ENCODE measurements around the gene SHC1. TPM values are rescaled to one million over a fixed set of nuclear protein-coding genes. Genes with fewer than 3 reads are reported as not detected.

Gene SHC1
- total and polyA plus RNA-seq, 2 experiments from 2014 or later = 117 to 211 TPM

DNA sequence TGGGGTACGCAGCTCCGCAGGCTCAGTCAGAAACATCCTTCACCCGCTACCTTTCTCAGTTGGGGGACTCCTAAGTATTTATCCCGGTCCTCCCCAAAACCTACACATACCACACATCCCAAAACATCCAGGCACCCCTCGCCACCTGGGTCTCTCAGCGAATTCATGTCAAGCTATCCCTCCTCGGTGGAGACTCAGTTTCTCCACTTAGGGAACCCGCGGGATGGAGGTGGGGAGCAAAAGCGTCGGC is 30.8 kb upstream of the SHC1 start (continued):
- TF ChIP-seq, protein P1, sequence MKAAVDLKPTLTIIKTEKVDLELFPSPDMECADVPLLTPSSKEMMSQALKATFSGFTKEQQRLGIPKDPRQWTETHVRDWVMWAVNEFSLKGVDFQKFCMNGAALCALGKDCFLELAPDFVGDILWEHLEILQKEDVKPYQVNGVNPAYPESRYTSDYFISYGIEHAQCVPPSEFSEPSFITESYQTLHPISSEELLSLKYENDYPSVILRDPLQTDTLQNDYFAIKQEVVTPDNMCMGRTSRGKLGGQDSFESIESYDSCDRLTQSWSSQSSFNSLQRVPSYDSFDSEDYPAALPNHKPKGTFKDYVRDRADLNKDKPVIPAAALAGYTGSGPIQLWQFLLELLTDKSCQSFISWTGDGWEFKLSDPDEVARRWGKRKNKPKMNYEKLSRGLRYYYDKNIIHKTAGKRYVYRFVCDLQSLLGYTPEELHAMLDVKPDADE (IDR thresholded peaks at IDR 0.05) = no peak
- no peak for TF ChIP-seq EZH2phosphoT487 (IDR thresholded peaks at IDR 0.05; ENCODE audit: unreplicated experiment)
- TF ChIP-seq NANOG (IDR thresholded peaks at IDR 0.05; ENCODE audit: borderline replicate concordance) = no peak
- TF ChIP-seq ZNF114 (CRISPR knock-in tag; IDR thresholded peaks at IDR 0.05) = no peak
- no peak for TF ChIP-seq EZH2 (IDR thresholded peaks at IDR 0.05; ENCODE audit: low read depth, unreplicated experiment)
- no peak for TF ChIP-seq CREB1 (CRISPR knock-in tag; IDR thresholded peaks at IDR 0.05; ENCODE audit: low read depth)
- TF ChIP-seq, protein P2, sequence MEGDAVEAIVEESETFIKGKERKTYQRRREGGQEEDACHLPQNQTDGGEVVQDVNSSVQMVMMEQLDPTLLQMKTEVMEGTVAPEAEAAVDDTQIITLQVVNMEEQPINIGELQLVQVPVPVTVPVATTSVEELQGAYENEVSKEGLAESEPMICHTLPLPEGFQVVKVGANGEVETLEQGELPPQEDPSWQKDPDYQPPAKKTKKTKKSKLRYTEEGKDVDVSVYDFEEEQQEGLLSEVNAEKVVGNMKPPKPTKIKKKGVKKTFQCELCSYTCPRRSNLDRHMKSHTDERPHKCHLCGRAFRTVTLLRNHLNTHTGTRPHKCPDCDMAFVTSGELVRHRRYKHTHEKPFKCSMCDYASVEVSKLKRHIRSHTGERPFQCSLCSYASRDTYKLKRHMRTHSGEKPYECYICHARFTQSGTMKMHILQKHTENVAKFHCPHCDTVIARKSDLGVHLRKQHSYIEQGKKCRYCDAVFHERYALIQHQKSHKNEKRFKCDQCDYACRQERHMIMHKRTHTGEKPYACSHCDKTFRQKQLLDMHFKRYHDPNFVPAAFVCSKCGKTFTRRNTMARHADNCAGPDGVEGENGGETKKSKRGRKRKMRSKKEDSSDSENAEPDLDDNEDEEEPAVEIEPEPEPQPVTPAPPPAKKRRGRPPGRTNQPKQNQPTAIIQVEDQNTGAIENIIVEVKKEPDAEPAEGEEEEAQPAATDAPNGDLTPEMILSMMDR (conservative IDR thresholded peaks at IDR 0.05; ENCODE audit: low read depth in 2 of 2) = no peak

GRCh38 chr1:155000726-155001424 is 30.3 kb upstream of the SHC1 start:
- Histone ChIP-seq H3K36me3 (ENCODE audit: insufficient read depth) (no peaks in the 10 kb centered on the region), H3K27me3 (ENCODE audit: insufficient read depth) (no peaks in the 10 kb centered on the region), H3F3A (replicated peaks; ENCODE audit: low read depth) (peaks cover 16% of the 10 kb centered on the region), H4K20me1 (replicated peaks; ENCODE audit: insufficient read depth) (no peaks in the 10 kb centered on the region), H3K4me3 (peak overlapping the region; percentile 90), H3K4me2 (peak overlapping the region; percentile 90), H2AFZ (peak overlapping the region; percentile 91; the same call in 1 of the 2 replicates), H3K4me1 (ENCODE audit: insufficient read depth) (peaks cover 18% of the 10 kb centered on the region), H3K9me2 (ENCODE audit: insufficient read depth) (no peaks in the 10 kb centered on the region), H3K27ac (ENCODE audit: low read depth) (peak overlapping the region; percentile 95), H3K79me2 (replicated peaks; ENCODE audit: insufficient read depth) (peaks cover 19% of the 10 kb centered on the region)
- DNase-seq (ENCODE audit: low spot score) = peak; percentile 98
- Mint-ChIP-seq H3K4me3 (peak overlapping the region; percentile 90), H3K9me3 (no peaks in the 10 kb centered on the region), H3K27me3 (ENCODE audit: insufficient read depth, low read depth, poor library complexity) (peaks cover 21% of the 10 kb centered on the region), H3K36me3 (ENCODE audit: low read depth) (no peaks in the 10 kb centered on the region), H3K27ac (peak overlapping the region; percentile 56; the same call in 1 of the 2 replicates), H3K4me1 (peaks cover 30% of the 10 kb centered on the region)
- TF ChIP-seq REST (IDR thresholded peaks at IDR 0.05; ENCODE audit: unreplicated experiment) (no peak), CREB1 (CRISPR knock-in tag; IDR thresholded peaks at IDR 0.05; ENCODE audit: low read depth) (peak; percentile 76), JUNB (IDR thresholded peaks at IDR 0.05; ENCODE audit: unreplicated experiment) (no peak), POLR2AphosphoS5 (IDR thresholded peaks at IDR 0.05; ENCODE audit: low read depth) (peak; percentile 55)
- ATAC-seq = peak; percentile 45
